B cell (primary cell): ENCODE results near the gene LIMK2.

Experiments used
- CTCF ChIP-seq: fragments of 200-600 bp; IDR thresholded peaks from one replicate; pipeline ENCODE4 v1.8.0; 2022; ENCODE audit warnings: antibody characterized with exemption, mild to moderate bottlenecking
- EZH2 ChIP-seq: IDR thresholded peaks from 2 replicates; pipeline ENCODE4 v1.6.1; 2012; ENCODE audit warnings: borderline replicate concordance, low read depth, mild to moderate bottlenecking, moderate library complexity, low read length; ENCODE audit not compliant: insufficient read depth, poor library complexity, severe bottlenecking

GRCh38 chr22:31248138-31248745 lies 36.1 kb downstream of the LIMK2 start:
- TF ChIP-seq EZH2 = no peak
- TF ChIP-seq CTCF = no peak
